GM18870 (cell line): ENCODE data around the gene CT45A2.
"Not testable (repeated sequence)": the region's sequence is repeated elsewhere in the genome, so short reads cannot be mapped to it uniquely, and the experiment has no call there.

Experiments
- ATAC-seq: cut with Tn5 transposase; IDR thresholded peaks from one replicate; pipeline ENCODE4 v1.9.1; 2021; ENCODE audit warnings: moderate library complexity; ENCODE audit not compliant: unreplicated experiment

Gene CT45A2, protein sequence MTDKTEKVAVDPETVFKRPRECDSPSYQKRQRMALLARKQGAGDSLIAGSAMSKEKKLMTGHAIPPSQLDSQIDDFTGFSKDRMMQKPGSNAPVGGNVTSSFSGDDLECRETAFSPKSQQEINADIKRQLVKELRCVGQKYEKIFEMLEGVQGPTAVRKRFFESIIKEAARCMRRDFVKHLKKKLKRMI

GRCh38 chrX:135819912-135820311, at the start of gene CT45A2:
Gene CT45A2 (minus strand): TSS chrX:135820012. CDS start chrX:135816265, 3,747 bp downstream.
- not testable (repeated sequence) for ATAC-seq

GRCh38 chrX:135854438-135854837, 34.6 kb upstream of the CT45A2 start, which contains the start of gene CT45A8:
Gene CT45A8 (minus strand): TSS chrX:135854538. CDS start chrX:135850783, 3,755 bp downstream.
- not testable (repeated sequence) for ATAC-seq

DNA sequence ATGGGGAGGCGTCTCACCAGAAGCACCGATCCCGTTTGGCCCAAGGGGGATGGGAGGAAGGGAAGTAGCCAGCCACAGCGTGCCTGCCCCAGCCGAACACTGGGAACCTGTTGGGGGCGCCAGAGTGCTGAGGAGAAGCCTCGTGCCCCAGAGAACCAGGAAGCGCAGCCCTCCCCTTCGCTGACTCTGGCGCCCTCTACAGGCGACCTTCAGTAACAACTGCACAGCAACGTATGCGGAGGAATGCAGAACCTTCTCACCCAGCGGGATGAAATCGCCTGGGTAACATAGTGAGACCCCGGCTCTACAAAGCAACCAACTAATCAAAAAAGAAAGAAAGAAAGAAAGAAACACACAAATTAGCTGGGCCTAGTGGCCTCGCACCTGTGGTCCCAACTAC, 17.4 kb upstream of the CT45A2 start, which contains the start of gene CT45A7:
CT45A7 (minus strand) TSS at position 101 of the 400 bp plus-strand sequence. CDS start 3,747 bp downstream, outside the sequence.
- ATAC-seq: not testable (repeated sequence)

GRCh38 chrX:135802687-135803086, 17.1 kb downstream of the CT45A2 start, which contains the start of gene CT45A6:
Gene CT45A6 (minus strand): TSS chrX:135802787. CDS start chrX:135798993, 3,794 bp downstream.
- ATAC-seq: not testable (repeated sequence)

DNA sequence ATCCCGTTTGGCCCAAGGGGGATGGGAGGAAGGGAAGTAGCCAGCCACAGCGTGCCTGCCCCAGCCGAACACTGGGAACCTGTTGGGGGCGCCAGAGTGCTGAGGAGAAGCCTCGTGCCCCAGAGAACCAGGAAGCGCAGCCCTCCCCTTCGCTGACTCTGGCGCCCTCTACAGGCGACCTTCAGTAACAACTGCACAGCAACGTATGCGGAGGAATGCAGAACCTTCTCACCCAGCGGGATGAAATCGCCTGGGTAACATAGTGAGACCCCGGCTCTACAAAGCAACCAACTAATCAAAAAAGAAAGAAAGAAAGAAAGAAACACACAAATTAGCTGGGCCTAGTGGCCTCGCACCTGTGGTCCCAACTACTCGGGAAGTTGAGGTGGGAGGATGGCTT, 34.4 kb downstream of the CT45A2 start, which contains the start of gene CT45A5:
CT45A5 (minus strand) TSS at position 101 of the 400 bp plus-strand sequence. CDS start 3,774 bp downstream, outside the sequence.
- ATAC-seq: not testable (repeated sequence)

DNA sequence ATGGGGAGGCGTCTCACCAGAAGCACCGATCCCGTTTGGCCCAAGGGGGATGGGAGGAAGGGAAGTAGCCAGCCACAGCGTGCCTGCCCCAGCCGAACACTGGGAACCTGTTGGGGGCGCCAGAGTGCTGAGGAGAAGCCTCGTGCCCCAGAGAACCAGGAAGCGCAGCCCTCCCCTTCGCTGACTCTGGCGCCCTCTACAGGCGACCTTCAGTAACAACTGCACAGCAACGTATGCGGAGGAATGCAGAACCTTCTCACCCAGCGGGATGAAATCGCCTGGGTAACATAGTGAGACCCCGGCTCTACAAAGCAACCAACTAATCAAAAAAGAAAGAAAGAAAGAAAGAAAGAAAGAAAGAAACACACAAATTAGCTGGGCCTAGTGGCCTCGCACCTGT, 51.7 kb downstream of the CT45A2 start, which contains the start of gene CT45A3:
CT45A3 (minus strand) TSS at position 101 of the 400 bp plus-strand sequence. CDS start 3,747 bp downstream, outside the sequence.
- not testable (repeated sequence) for ATAC-seq
